PC-9 (cell line): ENCODE results near the gene IRAK1. TPM values are rescaled to one million over a fixed set of nuclear protein-coding genes. Genes with fewer than 3 reads are reported as not detected.

Experiments
- BruUV-seq: library from RNA; stranded (reverse); fragments of 400-500 nt; replicated peaks from 2 replicates; lab custom pipeline; 2021; lab: Mats Ljungman, UMichigan
- CTCF ChIA-PET: fragments of 300-600 bp; sonication (Branson Sonifier 250); formaldehyde crosslinking; loops from one replicate; lab custom pipeline; 2022; ENCODE audit warnings: antibody characterized with exemption; lab: Charles Lee
- POLR2A ChIA-PET: fragments of 300-600 bp; sonication (Branson Sonifier 250); formaldehyde crosslinking; loops from one replicate; lab custom pipeline; 2022; ENCODE audit warnings: antibody characterized with exemption; ENCODE audit not compliant: unreplicated experiment; lab: Charles Lee
- DNase-seq, 2 experiments: peaks; one replicate each; pipeline versions ENCODE4 v3.0.0 to v3.0.0-alpha.2; 2015 to 2022; ENCODE audit warnings: mixed read lengths in 1 of 2
- H2AFZ ChIP-seq: fragments of 200-600 bp; sonication (generic); 2 replicates; pipeline ENCODE4 v1.8.1; 2017; ENCODE audit warnings: antibody characterized with exemption
- H3F3A ChIP-seq: fragments of 200-600 bp; sonication (generic); 2 replicates; pipeline ENCODE4 v1.8.1; 2017; ENCODE audit warnings: antibody characterized with exemption, mild to moderate bottlenecking, low read depth; ENCODE audit not compliant: insufficient read depth
- H3K27ac ChIP-seq: fragments of 200-600 bp; sonication (generic); 2 replicates; pipeline ENCODE4 v1.6.1; 2016; ENCODE audit warnings: mixed run types
- H3K27me3 ChIP-seq: fragments of 200-600 bp; sonication (generic); 2 replicates; pipeline ENCODE4 v1.6.1; 2016; ENCODE audit warnings: low read depth, mixed run types; ENCODE audit not compliant: insufficient read depth
- H3K36me3 ChIP-seq: fragments of 200-600 bp; sonication (generic); 2 replicates; pipeline ENCODE4 v1.6.1; 2016; ENCODE audit warnings: low read depth, mixed run types
- H3K4me1 ChIP-seq: fragments of 200-600 bp; sonication (generic); replicated peaks from 2 replicates; pipeline ENCODE4 v1.6.1; 2016; ENCODE audit warnings: mixed run types; ENCODE audit not compliant: insufficient read depth
- H3K4me2 ChIP-seq: fragments of 200-600 bp; sonication (generic); 2 replicates; pipeline ENCODE4 v1.6.1; 2017; ENCODE audit warnings: mixed run types
- H3K4me3 ChIP-seq: fragments of 200-600 bp; sonication (generic); 2 replicates; pipeline ENCODE4 v1.6.1; 2016; ENCODE audit warnings: mixed run types
- H3K79me2 ChIP-seq: fragments of 200-600 bp; sonication (generic); 2 replicates; pipeline ENCODE4 v1.6.1; 2017; ENCODE audit warnings: low read depth, mixed run types
- H3K9me2 ChIP-seq: fragments of 200-600 bp; sonication (generic); 2 replicates; pipeline ENCODE4 v1.8.1; 2017; ENCODE audit warnings: mild to moderate bottlenecking; ENCODE audit not compliant: insufficient read depth
- H3K9me3 ChIP-seq: fragments of 200-600 bp; sonication (generic); 2 replicates; pipeline ENCODE4 v1.8.1; 2016; ENCODE audit warnings: low read depth; ENCODE audit not compliant: insufficient read depth
- H4K20me1 ChIP-seq: fragments of 200-600 bp; sonication (generic); 2 replicates; pipeline ENCODE4 v1.8.1; 2017; ENCODE audit not compliant: insufficient read depth
- CTCF ChIP-seq: fragments of 200-600 bp; sonication (generic); conservative IDR thresholded peaks from 2 replicates; pipeline ENCODE4 v1.6.1; 2017; ENCODE audit warnings: mixed run types, antibody characterized with exemption, mild to moderate bottlenecking, moderate library complexity
- EZH2 ChIP-seq: fragments of 200-600 bp; sonication (generic); IDR thresholded peaks from 2 replicates; pipeline ENCODE4 v1.8.0; 2017; ENCODE audit warnings: antibody characterized with exemption, low read depth
- intact Hi-C: fragments of 100-400 bp; cut with micrococcal nuclease; formaldehyde crosslinking; loops from one replicate; pipeline ENCODE4 v1.10.0; 2022; ENCODE audit not compliant: unreplicated experiment
- total RNA-seq: library from RNA; stranded (reverse); gene quantifications from 2 replicates; pipeline ENCODE4 v1.2.3, GENCODE V29; 2021

IRAK1 gene
- total RNA-seq, 1 experiment from 2014 or later: 364 TPM

GRCh38 chrX:154015581-154016264 is 4.0 kb downstream of the IRAK1 start:
- no peak overlapping the region for H3K27ac ChIP-seq
- H3F3A ChIP-seq: no peaks in the 10 kb centered on the region
- H3K9me3 ChIP-seq: no peaks in the 10 kb centered on the region
- no TSS peak for BruUV-seq
- H3K27me3 ChIP-seq: no peaks in the 10 kb centered on the region
- POLR2A ChIA-PET: no interaction called here
- no peak overlapping the region for H3K4me3 ChIP-seq
- H3K9me2 ChIP-seq: no peaks in the 10 kb centered on the region
- H3K36me3 ChIP-seq: no peaks in the 10 kb centered on the region
- 0 out of 2 replicates have a peak, but pooled peaks cover under 1% of the 10 kb centered on the region for H3K4me1 ChIP-seq
- no peaks in the 10 kb centered on the region for H4K20me1 ChIP-seq
- peaks cover 29% of the 10 kb centered on the region for H3K79me2 ChIP-seq
- intact Hi-C loops: no loop called here
- no peak overlapping the region for H3K4me2 ChIP-seq
- no peak for TF ChIP-seq EZH2
- TF ChIP-seq CTCF: no peak
- CTCF ChIA-PET: no interaction called here
- DNase-seq: no peak
- H2AFZ ChIP-seq: no peak overlapping the region

GRCh38 chrX:154014429-154015380 is 5.0 kb downstream of the IRAK1 start:
- no TSS peak for BruUV-seq
- intact Hi-C loops: no loop called here
- Histone ChIP-seq H3K4me2 (no peak overlapping the region), H3K4me3 (no peak overlapping the region), H3K27ac (no peak overlapping the region), H3K27me3 (no peaks in the 10 kb centered on the region), H3K9me2 (no peaks in the 10 kb centered on the region), H3K79me2 (peaks cover 29% of the 10 kb centered on the region), H3F3A (no peaks in the 10 kb centered on the region), H2AFZ (no peak overlapping the region), H3K4me1 (no peaks in the 10 kb centered on the region), H3K9me3 (no peaks in the 10 kb centered on the region), H3K36me3 (no peaks in the 10 kb centered on the region), H4K20me1 (no peaks in the 10 kb centered on the region)
- TF ChIP-seq CTCF: no peak
- TF ChIP-seq EZH2: no peak
- CTCF ChIA-PET: interaction anchor here (0.6 to 1.0 kb wide), 2 partner anchors 69 to 78 kb away, joined by 4 to 7 read pairs; no protein-coding TSS in a partner anchor
- no peak for DNase-seq
- POLR2A ChIA-PET: no interaction called here

- Histone ChIP-seq H3K27me3 (no peaks in the 10 kb centered on the region), H3K27ac (no peak overlapping the region), H3K79me2 (peaks cover 22% of the 10 kb centered on the region), H3K4me2 (no peak overlapping the region), H3K4me3 (no peak overlapping the region), H4K20me1 (no peaks in the 10 kb centered on the region), H3K9me3 (no peaks in the 10 kb centered on the region), H3K36me3 (no peaks in the 10 kb centered on the region), H2AFZ (no peak overlapping the region), H3K9me2 (no peaks in the 10 kb centered on the region), H3K4me1 (no peaks in the 10 kb centered on the region), H3F3A (no peaks in the 10 kb centered on the region)
- intact Hi-C loops: no loop called here
- POLR2A ChIA-PET: interaction anchor here (0.5 to 0.7 kb wide), 2 partner anchors 20 to 351 kb away, joined by 3 to 10 read pairs; no protein-coding TSS in a partner anchor
- BruUV-seq: no TSS peak
- CTCF ChIA-PET: interaction anchor here (0.6 to 1.1 kb wide), 3 partner anchors 8 to 79 kb away, joined by 4 to 7 read pairs (median 4); no protein-coding TSS in a partner anchor
- peak in 1 of 2 experiments; percentile 50 for DNase-seq
- TF ChIP-seq EZH2 (no peak), CTCF (peak; percentile 93)
Observed at GRCh38 chrX:154013614-154014360, 5.9 kb downstream of the IRAK1 start.
